CD4-positive, CD25-positive, alpha-beta regulatory T cell (primary cell): ENCODE measurements around the gene KIF17. TPM values are rescaled to one million over a fixed set of nuclear protein-coding genes. Genes with fewer than 3 reads are reported as not detected.

ENCODE experiments used
- ATAC-seq, 2 donors: fragments of 150-1000 bp; cut with Tn5 transposase; one replicate each; pipeline ENCODE4 v1.10.0; 2021; ENCODE audit warnings: low read depth in 2 of 2, moderate number of reproducible peaks in 2 of 2, moderate library complexity in 1 of 2
- DNase-seq, 3 donors: peaks; one replicate each; pipeline versions ENCODE4 v3.0.0 to v3.0.0-alpha.2; 2012 to 2022; ENCODE audit warnings: mixed read lengths in 1 of 3
- H3K27ac ChIP-seq: one replicate; pipeline ENCODE4 v1.7.0; 2013; ENCODE audit warnings: mild to moderate bottlenecking, low read length; ENCODE audit not compliant: insufficient read depth, poor library complexity, severe bottlenecking
- H3K27me3 ChIP-seq: one replicate; pipeline ENCODE4 v1.7.0; 2013; ENCODE audit warnings: low read length; ENCODE audit not compliant: control insufficient read depth, insufficient read depth
- H3K36me3 ChIP-seq: one replicate; pipeline ENCODE4 v1.7.0; 2013; ENCODE audit warnings: mild to moderate bottlenecking, low read length, moderate library complexity; ENCODE audit not compliant: control insufficient read depth, insufficient read depth
- H3K4me1 ChIP-seq: 2 replicates; pipeline ENCODE4 v1.7.0; 2013; ENCODE audit warnings: mild to moderate bottlenecking, low read length; ENCODE audit not compliant: insufficient read depth, control insufficient read depth, poor library complexity, severe bottlenecking
- H3K4me3 ChIP-seq: one replicate; pipeline ENCODE4 v1.7.0; 2013; ENCODE audit warnings: low read depth, mild to moderate bottlenecking, low read length, moderate library complexity
- H3K9me3 ChIP-seq, 2 experiments: 1 replicate in 1 of 2; 2 replicates in 1 of 2; pipeline ENCODE4 v1.7.0; 2013; ENCODE audit warnings: low read length in 2 of 2, mild to moderate bottlenecking in 1 of 2, moderate library complexity in 1 of 2; ENCODE audit not compliant: control insufficient read depth in 2 of 2
- H3K27ac Mint-ChIP-seq, 3 donors: one replicate each; pipeline ENCODE4 v1.8.0; 2020 to 2022; ENCODE audit warnings: mild to moderate bottlenecking in 3 of 3, mixed read lengths in 3 of 3, moderate library complexity in 2 of 3
- H3K27me3 Mint-ChIP-seq: one replicate; pipeline ENCODE4 v1.8.0; 2022; ENCODE audit warnings: mild to moderate bottlenecking, mixed read lengths
- H3K36me3 Mint-ChIP-seq: one replicate; pipeline ENCODE4 v1.8.0; 2020; ENCODE audit warnings: mixed read lengths
- H3K4me1 Mint-ChIP-seq, 4 donors: one replicate each; pipeline ENCODE4 v1.8.0; 2020 to 2022; ENCODE audit warnings: mixed read lengths in 4 of 4, mild to moderate bottlenecking in 1 of 4
- H3K4me3 Mint-ChIP-seq, 4 donors: one replicate each; pipeline ENCODE4 v1.8.0; 2020 to 2022; ENCODE audit warnings: mild to moderate bottlenecking in 4 of 4, mixed read lengths in 4 of 4, moderate library complexity in 3 of 4
- H3K9me3 Mint-ChIP-seq, 7 donors: one replicate each; pipeline ENCODE4 v1.8.0; 2020 to 2022; ENCODE audit warnings: mixed read lengths in 7 of 7, mild to moderate bottlenecking in 3 of 7, moderate library complexity in 2 of 7
- polyA plus RNA-seq, 4 donors: library from polyadenylated mRNA; unstranded; fragments of 300-500 nt; fragmentation: Illumina TruSeq; gene quantifications; one replicate each; pipeline ENCODE4 v1.2.3, GENCODE V29; 2021
- total RNA-seq: library from RNA; stranded (reverse); gene quantifications from one replicate; pipeline ENCODE4 v1.2.3, GENCODE V29; 2022

KIF17 gene
- total and polyA plus RNA-seq, 5 donors from 2014 or later = not detected

- Mint-ChIP-seq H3K4me1 (peaks cover 0 to 4% (median 0%) of the 10 kb centered on the region in 4 donors), H3K27me3 (peaks cover 19% of the 10 kb centered on the region), H3K27ac (no peak overlapping the region), H3K9me3 (peaks cover 0 to 1% (median 0%) of the 10 kb centered on the region in 7 donors), H3K36me3 (no peaks in the 10 kb centered on the region), H3K4me3 (no peak overlapping the region)
- no peaks in the 10 kb centered on the region for H3K9me3 ChIP-seq
- DNase-seq = no peak
- no peaks in the 10 kb centered on the region for H3K36me3 ChIP-seq
- H3K4me1 ChIP-seq = no peaks in the 10 kb centered on the region
- no peak overlapping the region for H3K27ac ChIP-seq
- no peak overlapping the region for H3K4me3 ChIP-seq
- H3K27me3 ChIP-seq = no peaks in the 10 kb centered on the region
- ATAC-seq = no peak
Observed at GRCh38 chr1:20689645-20690056, 28.2 kb downstream of the KIF17 start.

DNA sequence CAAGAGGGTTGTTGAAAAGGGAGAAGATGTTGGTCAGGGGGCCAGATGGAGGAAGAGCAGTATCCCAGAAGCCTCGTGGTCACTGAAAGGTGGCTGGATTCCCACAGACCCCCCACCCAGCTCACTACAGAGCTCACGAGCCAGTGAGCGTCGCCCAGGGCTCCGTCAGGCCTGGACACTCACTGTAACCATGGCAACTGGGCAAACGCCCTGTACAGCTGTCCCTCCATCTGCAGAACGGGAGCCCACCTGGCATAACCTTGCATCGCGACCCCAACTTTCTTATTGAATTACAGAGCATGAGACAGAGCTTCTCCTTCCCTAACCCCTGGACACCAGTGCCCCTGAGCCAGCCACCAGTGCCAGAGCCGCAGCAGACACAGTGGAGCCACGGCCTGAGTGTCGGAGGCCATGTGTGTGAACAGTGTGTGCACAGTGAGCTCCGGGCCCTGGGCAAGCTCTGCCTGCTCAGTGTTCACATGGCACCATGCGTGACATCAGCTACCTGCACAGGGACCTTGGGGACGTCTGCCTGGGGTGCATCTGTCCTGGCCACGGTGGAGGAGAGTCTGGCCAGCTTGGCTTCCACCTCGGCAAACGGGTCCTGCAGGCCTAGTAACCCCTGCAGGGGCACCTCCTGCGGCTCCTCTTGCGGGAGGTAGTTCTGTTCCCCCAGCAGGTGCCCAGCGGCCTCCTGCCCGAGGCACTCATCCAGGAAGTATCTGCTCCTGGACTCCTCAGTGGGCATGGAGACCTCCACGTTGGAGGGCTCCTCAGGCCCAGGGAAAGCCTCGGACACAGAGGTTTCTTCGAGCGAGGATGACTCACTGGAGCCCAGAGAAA, 30.7 kb downstream of the KIF17 start:
- Mint-ChIP-seq H3K9me3 (no peaks in the 10 kb centered on the region), H3K4me1 (peaks cover 0 to 4% (median 0%) of the 10 kb centered on the region in 4 donors), H3K27ac (peak overlapping the region in 1 of 3 donors; percentile 18), H3K36me3 (no peaks in the 10 kb centered on the region), H3K4me3 (no peak overlapping the region), H3K27me3 (peaks cover 10% of the 10 kb centered on the region)
- Histone ChIP-seq H3K36me3 (no peaks in the 10 kb centered on the region), H3K4me1 (no peaks in the 10 kb centered on the region), H3K27ac (no peak overlapping the region), H3K27me3 (no peaks in the 10 kb centered on the region), H3K4me3 (no peak overlapping the region), H3K9me3 (no peaks in the 10 kb centered on the region)
- no peak for ATAC-seq
- no peak for DNase-seq

GRCh38 chr1:20685741-20686140, 32.1 kb downstream of the KIF17 start:
- H3K9me3 Mint-ChIP-seq = no peaks in the 10 kb centered on the region
- Histone ChIP-seq H3K4me1 (no peaks in the 10 kb centered on the region), H3K4me3 (no peak overlapping the region), H3K27ac (no peak overlapping the region), H3K9me3 (no peaks in the 10 kb centered on the region), H3K36me3 (no peaks in the 10 kb centered on the region), H3K27me3 (no peaks in the 10 kb centered on the region)
- H3K36me3 Mint-ChIP-seq = no peaks in the 10 kb centered on the region
- no peak overlapping the region for H3K4me3 Mint-ChIP-seq
- ATAC-seq (no peak), DNase-seq (no peak)
- H3K4me1 Mint-ChIP-seq = no peaks in the 10 kb centered on the region
- peaks cover 11% of the 10 kb centered on the region for H3K27me3 Mint-ChIP-seq
- peak overlapping the region in 1 of 3 donors; percentile 68 for H3K27ac Mint-ChIP-seq

- ATAC-seq = no peak
- H3K4me1 ChIP-seq = no peaks in the 10 kb centered on the region
- Mint-ChIP-seq H3K4me3 (no peak overlapping the region), H3K27me3 (peaks cover 16% of the 10 kb centered on the region), H3K36me3 (no peaks in the 10 kb centered on the region), H3K27ac (no peak overlapping the region), H3K9me3 (no peaks in the 10 kb centered on the region), H3K4me1 (no peaks in the 10 kb centered on the region)
- no peak overlapping the region for H3K4me3 ChIP-seq
- DNase-seq = no peak
- no peak overlapping the region for H3K27ac ChIP-seq
- no peaks in the 10 kb centered on the region for H3K27me3 ChIP-seq
- no peaks in the 10 kb centered on the region for H3K9me3 ChIP-seq
- H3K36me3 ChIP-seq = no peaks in the 10 kb centered on the region
Observed at GRCh38 chr1:20685099-20685662, 32.6 kb downstream of the KIF17 start.

- H3K27me3 Mint-ChIP-seq = peaks cover 20% of the 10 kb centered on the region
Observed at GRCh38 chr1:20684651-20685050, 33.2 kb downstream of the KIF17 start.

DNA sequence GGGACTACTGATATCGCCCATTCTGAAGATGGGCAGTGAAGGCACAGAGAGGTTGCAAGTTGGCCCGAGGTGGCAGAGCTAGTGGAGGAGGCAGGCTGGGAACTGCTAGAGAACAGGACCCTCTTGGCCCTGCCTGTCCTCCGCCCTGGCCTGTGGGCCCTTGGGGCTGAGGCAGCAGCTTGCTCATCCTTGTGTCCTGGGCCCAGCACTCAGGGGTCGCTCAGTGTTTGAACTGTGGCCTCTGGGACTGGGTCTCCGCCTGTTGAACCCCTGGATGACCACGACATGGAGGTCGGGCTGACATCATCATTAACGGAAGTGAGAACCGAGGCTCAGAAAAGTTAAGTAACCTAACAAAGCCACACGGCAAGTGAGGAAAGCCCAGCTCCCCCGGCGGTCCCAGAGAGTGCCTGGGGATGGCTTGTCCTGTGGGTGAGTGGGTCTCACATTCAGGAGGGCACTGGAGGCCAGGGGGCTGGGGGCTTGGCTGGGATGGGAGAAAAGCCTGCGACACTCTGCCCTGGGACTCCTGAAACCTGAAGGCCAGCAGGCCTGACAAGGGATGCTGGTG, 33.7 kb downstream of the KIF17 start:
- Mint-ChIP-seq H3K9me3 (no peaks in the 10 kb centered on the region), H3K36me3 (no peaks in the 10 kb centered on the region), H3K4me3 (no peak overlapping the region), H3K27me3 (peaks cover 24% of the 10 kb centered on the region), H3K27ac (no peak overlapping the region), H3K4me1 (no peaks in the 10 kb centered on the region)
- Histone ChIP-seq H3K9me3 (no peaks in the 10 kb centered on the region), H3K4me3 (no peak overlapping the region), H3K36me3 (no peaks in the 10 kb centered on the region), H3K27ac (no peak overlapping the region), H3K4me1 (no peaks in the 10 kb centered on the region), H3K27me3 (no peaks in the 10 kb centered on the region)
- ATAC-seq (no peak), DNase-seq (no peak)

More at GRCh38 chr1:20684651-20685050, 33.2 kb downstream of the KIF17 start:
- Mint-ChIP-seq H3K4me1 (no peaks in the 10 kb centered on the region), H3K4me3 (no peak overlapping the region), H3K9me3 (no peaks in the 10 kb centered on the region), H3K36me3 (no peaks in the 10 kb centered on the region), H3K27ac (no peak overlapping the region)
- H3K4me1 ChIP-seq = no peaks in the 10 kb centered on the region
- ATAC-seq (no peak), DNase-seq (no peak)
- no peaks in the 10 kb centered on the region for H3K9me3 ChIP-seq
- no peaks in the 10 kb centered on the region for H3K36me3 ChIP-seq
- no peak overlapping the region for H3K27ac ChIP-seq
- H3K4me3 ChIP-seq = no peak overlapping the region
- no peaks in the 10 kb centered on the region for H3K27me3 ChIP-seq

GRCh38 chr1:20683614-20684013, 34.2 kb downstream of the KIF17 start:
- H3K4me1 Mint-ChIP-seq = peaks cover 0 to 3% (median under 1%) of the 10 kb centered on the region in 4 donors
- Histone ChIP-seq H3K27me3 (no peaks in the 10 kb centered on the region), H3K9me3 (no peaks in the 10 kb centered on the region), H3K27ac (no peak overlapping the region), H3K4me3 (no peak overlapping the region), H3K4me1 (peaks cover 4% of the 10 kb centered on the region), H3K36me3 (no peaks in the 10 kb centered on the region)
- ATAC-seq (no peak), DNase-seq (no peak)
- H3K36me3 Mint-ChIP-seq = no peaks in the 10 kb centered on the region
- H3K27ac Mint-ChIP-seq = no peak overlapping the region
- no peak overlapping the region for H3K4me3 Mint-ChIP-seq
- H3K9me3 Mint-ChIP-seq = no peaks in the 10 kb centered on the region
- peaks cover 25% of the 10 kb centered on the region for H3K27me3 Mint-ChIP-seq
